K562 (cell line): ENCODE results near the gene P2RX2. TPM values are rescaled to one million over a fixed set of nuclear protein-coding genes. Genes with fewer than 3 reads are reported as not detected.

ENCODE experiments used
- ATAC-seq: fragments of 200-7000 bp; cut with Tn5 transposase; 3 replicates; pipeline ENCODE4 v1.9.1; 2020; ENCODE audit warnings: moderate library complexity
- BruUV-seq: library from RNA; stranded (reverse); fragments of 400-500 nt; replicated peaks from 2 replicates; lab custom pipeline; 2021; lab: Mats Ljungman, UMichigan
- CTCF ChIA-PET: fragments of 300-600 bp; formaldehyde crosslinking; extraction: SDS; loops from one replicate; lab custom pipeline; 2021; ENCODE audit warnings: low intra/inter-chr PET ratio; lab: Yijun Ruan, JAX
- POLR2A ChIA-PET: fragments of 300-600, 350-650 bp; sonication (Branson Sonifier 250); formaldehyde crosslinking; extraction: SDS; loops from one replicate; lab custom pipeline; 2021; ENCODE audit warnings: antibody characterized with exemption, inconsistent platforms; lab: Yijun Ruan, JAX
- DNase-seq, 4 experiments: peaks; one replicate each; pipeline versions ENCODE4 v3.0.0 to v3.0.0-alpha.2; 2011 to 2018; ENCODE audit warnings: low spot score in 3 of 4, mixed read lengths in 3 of 4; ENCODE audit errors: extremely low read depth in 1 of 4
- FAIRE-seq: peaks from 2 replicates; lab custom pipeline; 2011; peaks lifted over from hg19 to GRCh38; lab: Jason Lieb, UNC
- H2AFZ ChIP-seq: 2 replicates; pipeline ENCODE4 v1.6.0; 2011; ENCODE audit warnings: low read depth, low read length, control low read depth, inconsistent platforms
- H3K27ac ChIP-seq: fragments of 200-600 bp; 3 replicates; pipeline ENCODE4 v1.8.0; 2011; ENCODE audit warnings: low read depth, mild to moderate bottlenecking, control low read depth, inconsistent platforms, low read length, moderate library complexity, mixed read lengths; ENCODE audit errors: extremely low read depth
- H3K27me3 ChIP-seq, 2 experiments: fragments of 300-600 bp in 1 of 2; 2 replicates in 1 of 2; 3 replicates in 1 of 2; pipeline versions ENCODE4 v1.6.0 to v1.8.0; 2011; ENCODE audit warnings: inconsistent platforms in 2 of 2, low read length in 2 of 2, mild to moderate bottlenecking in 1 of 2, mixed read lengths in 1 of 2, moderate library complexity in 1 of 2; ENCODE audit not compliant: control insufficient read depth in 2 of 2, insufficient read depth in 2 of 2
- H3K36me3 ChIP-seq: fragments of 300-600 bp; 3 replicates; pipeline ENCODE4 v1.8.0; 2011; ENCODE audit warnings: mild to moderate bottlenecking, low read length, inconsistent platforms; ENCODE audit not compliant: control insufficient read depth, insufficient read depth
- H3K4me1 ChIP-seq, 2 experiments: fragments of 200-600 bp in 1 of 2; replicated peaks in 1 of 2; 2 replicates in 1 of 2; 3 replicates in 1 of 2; pipeline versions ENCODE4 v1.5.1 to v1.8.0; 2011; ENCODE audit warnings: inconsistent platforms in 2 of 2, low read length in 2 of 2, mild to moderate bottlenecking in 1 of 2, mixed read lengths in 1 of 2, moderate library complexity in 1 of 2; ENCODE audit not compliant: control insufficient read depth in 2 of 2, insufficient read depth in 2 of 2
- H3K4me2 ChIP-seq: 2 replicates; pipeline ENCODE4 v1.6.1; 2011; ENCODE audit warnings: low read length, control low read depth, inconsistent platforms, mixed read lengths; ENCODE audit not compliant: insufficient read depth
- H3K4me3 ChIP-seq: fragments of 200-600 bp; sonication (generic), shearing (Covaris generic); 2 replicates; pipeline ENCODE4 v1.5.1; 2016; ENCODE audit warnings: control low read depth, inconsistent platforms
- H3K79me2 ChIP-seq: fragments of 200-600 bp; 3 replicates; pipeline ENCODE4 v1.8.0; 2011; ENCODE audit warnings: low read length, inconsistent platforms; ENCODE audit not compliant: control insufficient read depth, insufficient read depth
- H3K9ac ChIP-seq, 2 experiments: 2 replicates each; pipeline versions ENCODE4 v1.6.0 to v1.6.1; 2011; ENCODE audit warnings: low read depth in 2 of 2, low read length in 2 of 2, control low read depth in 1 of 2, inconsistent platforms in 1 of 2, mild to moderate bottlenecking in 1 of 2, mixed read lengths in 1 of 2; ENCODE audit not compliant: insufficient read depth in 1 of 2
- H3K9me1 ChIP-seq: one replicate; pipeline ENCODE4 v1.6.0; 2011; ENCODE audit warnings: inconsistent platforms, mild to moderate bottlenecking, low read length, moderate library complexity; ENCODE audit not compliant: control insufficient read depth, insufficient read depth
- H3K9me3 ChIP-seq: replicated peaks from 2 replicates; pipeline ENCODE4 v1.5.1; 2011; ENCODE audit warnings: low read depth, low read length, inconsistent platforms; ENCODE audit not compliant: control insufficient read depth, insufficient read depth
- H4K20me1 ChIP-seq: replicated peaks from 2 replicates; pipeline ENCODE4 v1.6.1; 2011; ENCODE audit warnings: low read length, inconsistent platforms, mixed read lengths; ENCODE audit not compliant: control insufficient read depth, insufficient read depth
- GATAD2B ChIP-seq: fragments of 450-650 bp; IDR thresholded peaks from 2 replicates; pipeline ENCODE4 v1.6.1; 2017; ENCODE audit warnings: mild to moderate bottlenecking, borderline replicate concordance
- MAFK ChIP-seq: IDR thresholded peaks from 2 replicates; pipeline ENCODE4 v1.6.1; 2011; ENCODE audit warnings: low read length, improper control_type of control experiment
- MNT ChIP-seq, 2 experiments: fragments of 450-650 bp; conservative IDR thresholded peaks; 2 replicates each; pipeline ENCODE4 v1.6.1; 2017; ENCODE audit warnings: mild to moderate bottlenecking in 2 of 2, moderate library complexity in 2 of 2
- SPI1 ChIP-seq: IDR thresholded peaks from 2 replicates; pipeline ENCODE4 v1.6.1; 2011; ENCODE audit warnings: low read depth, low read length, control low read depth, borderline replicate concordance
- XRCC5 ChIP-seq: fragments of 200-400 bp; formaldehyde crosslinking; IDR thresholded peaks from 2 replicates; pipeline ENCODE4 v1.6.1; 2017; ENCODE audit warnings: low read depth, mild to moderate bottlenecking, low read length
- ZNF197 ChIP-seq: fragments of 200-800 bp; sonication (Bioruptor generic); IDR thresholded peaks from 2 replicates; pipeline ENCODE4 v1.6.1; 2016; ENCODE audit warnings: low read depth, missing genetic modification characterization, missing compliant biosample characterization
- ZNF695 ChIP-seq: fragments of 450-650 bp; formaldehyde crosslinking; IDR thresholded peaks from 2 replicates; pipeline ENCODE4 v1.4.0; 2020; ENCODE audit warnings: mild to moderate bottlenecking, moderate library complexity
- ZNF766 ChIP-seq: fragments of 200-800 bp; sonication (Bioruptor generic); conservative IDR thresholded peaks from 2 replicates; pipeline ENCODE4 v1.6.1; 2016; ENCODE audit warnings: missing genetic modification characterization, missing compliant biosample characterization
- ZNF785 ChIP-seq: fragments of 250-450 bp; sonication (Bioruptor Pico); IDR thresholded peaks from 2 replicates; pipeline ENCODE4 v1.4.0; 2020; ENCODE audit warnings: mild to moderate bottlenecking
- WGBS: fragments of 100-300 bp; shearing (Covaris generic); methylation state at CpG from one replicate; pipeline ENCODE4 v1.1.6; 2016; ENCODE audit warnings: low coverage, mixed read lengths; ENCODE audit not compliant: insufficient coverage; ENCODE audit errors: missing lambda C conversion rate; 5-methylcytosine and 5-hydroxymethylcytosine counted together
- in situ Hi-C: fragments of 300-500 bp; cut with MboI; formaldehyde crosslinking; loops from 4 replicates; pipeline ENCODE4 v1.15.0; 2018; ENCODE audit warnings: inconsistent platforms, mixed read lengths
- intact Hi-C: fragments of 100-400 bp; cut with micrococcal nuclease; formaldehyde crosslinking; loops from 2 replicates; pipeline ENCODE4 v1.14.2; 2022
- polyA plus RNA-seq, 8 experiments: library from polyadenylated mRNA; depleted of rRNA in 4 of 8; stranded (reverse) in 5 of 8; unstranded in 3 of 8; fragments of >200 nt; fragmentation: Nextera tagmentation in 2 of 8; fragmentation: Illumina TruSeq in 1 of 8; extraction: Ambion mirVana in 2 of 8; extraction: Trizol in 1 of 8; gene quantifications; 2 replicates each; pipeline versions ENCODE4 v1.2.1 to v1.2.3, GENCODE V29; 2011 to 2014; ENCODE audit warnings: inconsistent platforms in 1 of 8, missing spikeins in 1 of 8
- total RNA-seq, 7 experiments: library from RNA; depleted of rRNA in 6 of 7; stranded (reverse); fragments of >200 nt in 6 of 7; fragmentation: Illumina TruSeq in 2 of 7; extraction: Trizol in 2 of 7; gene quantifications; 2 replicates each; pipeline versions ENCODE4 v1.2.1 to v1.2.3, GENCODE V29; 2011 to 2021; ENCODE audit warnings: low replicate concordance in 1 of 7
- TF ChIP-seq, protein P1 (sequence below): sonication (generic); formaldehyde crosslinking; IDR thresholded peaks from 2 replicates; pipeline ENCODE4 v1.8.0; 2022; ENCODE audit warnings: mild to moderate bottlenecking, missing genetic modification reagents
- TF ChIP-seq, protein P2 (sequence below): fragments of 250-450 bp; sonication (Bioruptor Pico); IDR thresholded peaks from 2 replicates; pipeline ENCODE4 v1.4.0; 2020

The P2RX2 gene
- total and polyA plus RNA-seq, 9 of the 15 experiments (the other 6 are each of a cell fraction or from before 2014, with no cell fraction given) = not detected

DNA sequence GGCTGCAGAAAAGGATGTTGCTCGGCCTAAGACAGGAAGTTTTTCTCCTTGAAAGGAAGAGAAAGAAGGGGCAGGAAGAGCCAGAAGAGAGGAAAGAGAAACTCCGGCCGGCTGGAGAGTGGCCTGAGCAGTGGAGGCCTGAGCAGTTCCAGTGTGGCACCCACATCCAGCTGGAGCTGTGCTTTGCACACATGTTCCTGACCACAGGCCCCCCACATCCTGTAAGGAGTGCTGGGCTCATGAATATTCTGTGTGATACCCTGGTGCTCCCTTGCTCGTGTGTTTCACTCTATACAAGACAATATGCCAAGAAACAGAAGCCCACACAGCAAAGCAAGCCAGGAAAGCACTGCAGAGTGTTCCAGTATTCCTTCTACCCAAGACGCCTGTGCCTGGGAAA is 41.5 kb downstream of the P2RX2 start:
- CTCF ChIA-PET = no interaction called here
- 93% methylated on average over 5 of the region's 5 CpGs for WGBS

More for the DNA sequence above, 41.5 kb downstream of the P2RX2 start:
- Histone ChIP-seq H3K9me1 (no peaks in the 10 kb centered on the region), H3K4me2 (no peak overlapping the region), H4K20me1 (peaks cover 2% of the 10 kb centered on the region; the same call in 1 of the 2 replicates), H3K27ac (no peak overlapping the region), H3K79me2 (no peaks in the 10 kb centered on the region), H3K4me3 (no peak overlapping the region)
- intact Hi-C loops = no loop called here
- no peak for TF ChIP-seq ZNF766 (CRISPR knock-in tag)
- no peak for TF ChIP-seq ZNF197 (CRISPR knock-in tag)
- TF ChIP-seq SPI1 = no peak
- TF ChIP-seq, protein P1, sequence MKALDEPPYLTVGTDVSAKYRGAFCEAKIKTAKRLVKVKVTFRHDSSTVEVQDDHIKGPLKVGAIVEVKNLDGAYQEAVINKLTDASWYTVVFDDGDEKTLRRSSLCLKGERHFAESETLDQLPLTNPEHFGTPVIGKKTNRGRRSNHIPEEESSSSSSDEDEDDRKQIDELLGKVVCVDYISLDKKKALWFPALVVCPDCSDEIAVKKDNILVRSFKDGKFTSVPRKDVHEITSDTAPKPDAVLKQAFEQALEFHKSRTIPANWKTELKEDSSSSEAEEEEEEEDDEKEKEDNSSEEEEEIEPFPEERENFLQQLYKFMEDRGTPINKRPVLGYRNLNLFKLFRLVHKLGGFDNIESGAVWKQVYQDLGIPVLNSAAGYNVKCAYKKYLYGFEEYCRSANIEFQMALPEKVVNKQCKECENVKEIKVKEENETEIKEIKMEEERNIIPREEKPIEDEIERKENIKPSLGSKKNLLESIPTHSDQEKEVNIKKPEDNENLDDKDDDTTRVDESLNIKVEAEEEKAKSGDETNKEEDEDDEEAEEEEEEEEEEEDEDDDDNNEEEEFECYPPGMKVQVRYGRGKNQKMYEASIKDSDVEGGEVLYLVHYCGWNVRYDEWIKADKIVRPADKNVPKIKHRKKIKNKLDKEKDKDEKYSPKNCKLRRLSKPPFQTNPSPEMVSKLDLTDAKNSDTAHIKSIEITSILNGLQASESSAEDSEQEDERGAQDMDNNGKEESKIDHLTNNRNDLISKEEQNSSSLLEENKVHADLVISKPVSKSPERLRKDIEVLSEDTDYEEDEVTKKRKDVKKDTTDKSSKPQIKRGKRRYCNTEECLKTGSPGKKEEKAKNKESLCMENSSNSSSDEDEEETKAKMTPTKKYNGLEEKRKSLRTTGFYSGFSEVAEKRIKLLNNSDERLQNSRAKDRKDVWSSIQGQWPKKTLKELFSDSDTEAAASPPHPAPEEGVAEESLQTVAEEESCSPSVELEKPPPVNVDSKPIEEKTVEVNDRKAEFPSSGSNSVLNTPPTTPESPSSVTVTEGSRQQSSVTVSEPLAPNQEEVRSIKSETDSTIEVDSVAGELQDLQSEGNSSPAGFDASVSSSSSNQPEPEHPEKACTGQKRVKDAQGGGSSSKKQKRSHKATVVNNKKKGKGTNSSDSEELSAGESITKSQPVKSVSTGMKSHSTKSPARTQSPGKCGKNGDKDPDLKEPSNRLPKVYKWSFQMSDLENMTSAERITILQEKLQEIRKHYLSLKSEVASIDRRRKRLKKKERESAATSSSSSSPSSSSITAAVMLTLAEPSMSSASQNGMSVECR (CRISPR knock-in tag) = no peak
- no peak for TF ChIP-seq MAFK
- no peak for TF ChIP-seq GATAD2B
- no peak for TF ChIP-seq ZNF785 (CRISPR knock-in tag)
- no peak for TF ChIP-seq MNT (conservative IDR thresholded peaks at IDR 0.05)
- TF ChIP-seq ZNF695 = no peak
- no peak for TF ChIP-seq XRCC5
- TF ChIP-seq, protein P2, sequence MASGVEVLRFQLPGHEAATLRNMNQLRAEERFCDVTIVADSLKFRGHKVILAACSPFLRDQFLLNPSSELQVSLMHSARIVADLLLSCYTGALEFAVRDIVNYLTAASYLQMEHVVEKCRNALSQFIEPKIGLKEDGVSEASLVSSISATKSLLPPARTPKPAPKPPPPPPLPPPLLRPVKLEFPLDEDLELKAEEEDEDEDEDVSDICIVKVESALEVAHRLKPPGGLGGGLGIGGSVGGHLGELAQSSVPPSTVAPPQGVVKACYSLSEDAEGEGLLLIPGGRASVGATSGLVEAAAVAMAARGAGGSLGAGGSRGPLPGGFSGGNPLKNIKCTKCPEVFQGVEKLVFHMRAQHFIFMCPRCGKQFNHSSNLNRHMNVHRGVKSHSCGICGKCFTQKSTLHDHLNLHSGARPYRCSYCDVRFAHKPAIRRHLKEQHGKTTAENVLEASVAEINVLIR = no peak
- TF ChIP-seq, all 486 proteins: peak for 0
- in situ Hi-C loops = no loop called here
- Histone ChIP-seq H3K9ac (peak overlapping the region in 1 of 2 experiments; percentile 61; a peak in 1 of 4 replicates), H3K9me3 (no peaks in the 10 kb centered on the region), H3K36me3 (peaks cover 99% of the 10 kb centered on the region), H2AFZ (no peak overlapping the region), H3K4me1 (no peaks in the 10 kb centered on the region), H3K27me3 (no peaks in the 10 kb centered on the region)
- FAIRE-seq (no peak), DNase-seq (no peak), ATAC-seq (no peak)
- no TSS peak for BruUV-seq
- POLR2A ChIA-PET = interaction anchor here (0.9 kb wide), 1 partner anchor 8 kb away, joined by 3 read pairs; no protein-coding TSS in a partner anchor
